ENCODE measurements around the gene TMEM17. TPM values are rescaled to one million over a fixed set of nuclear protein-coding genes. Genes with fewer than 3 reads are reported as not detected.

The TMEM17 gene
- total RNA-seq, 4 donors from 2014 or later, result 0.22 to 3.4 (median 2.0) TPM

GRCh38 chr2:62465741-62466502 lies 40.1 kb downstream of the TMEM17 start:
- H3K4me3 ChIP-seq, result no peak overlapping the region
- H3K27me3 ChIP-seq, result no peaks in the 10 kb centered on the region
- no peaks in the 10 kb centered on the region for H3K36me3 ChIP-seq
- 39 to 42% methylated on average over 6 of the region's 8 CpGs for WGBS, 2 donors (ENCODE audit: low coverage in 1 of 2)
- H3K27ac ChIP-seq, result peak overlapping the region in 3 of 4 donors; percentile 32 to 54 (median 49)
- no peaks in the 10 kb centered on the region for H3K9me3 ChIP-seq
- TF ChIP-seq EP300 (IDR thresholded peaks at IDR 0.05) (no peak), POLR2A (IDR thresholded peaks at IDR 0.05) (no peak), POLR2AphosphoS5 (IDR thresholded peaks at IDR 0.05) (no peak), CTCF (IDR thresholded peaks at IDR 0.05) (no peak)
- H3K4me1 ChIP-seq, result peaks cover 0 to 57% (median 17%) of the 10 kb centered on the region in 3 donors
- ATAC-seq, result no peak

- 84 to 100% methylated on average over 3 to 4 of the region's 4 CpGs for WGBS, 2 donors (ENCODE audit: low coverage in 1 of 2)
- Histone ChIP-seq H3K27ac (no peak overlapping the region), H3K9me3 (no peaks in the 10 kb centered on the region), H3K36me3 (no peaks in the 10 kb centered on the region), H3K4me3 (no peak overlapping the region), H3K4me1 (peaks cover 0 to 49% (median 17%) of the 10 kb centered on the region in 3 donors), H3K27me3 (no peaks in the 10 kb centered on the region)
- ATAC-seq, result no peak
- TF ChIP-seq CTCF (IDR thresholded peaks at IDR 0.05), result no peak
- no peak for TF ChIP-seq POLR2A (IDR thresholded peaks at IDR 0.05)
- no peak for TF ChIP-seq POLR2AphosphoS5 (IDR thresholded peaks at IDR 0.05)
- TF ChIP-seq EP300 (IDR thresholded peaks at IDR 0.05), result no peak
Measured at GRCh38 chr2:62465039-62465740, 40.8 kb downstream of the TMEM17 start.

- H3K27me3 ChIP-seq, result no peaks in the 10 kb centered on the region
- H3K9me3 ChIP-seq, result no peaks in the 10 kb centered on the region
- H3K4me3 ChIP-seq, result no peak overlapping the region
- no peaks in the 10 kb centered on the region for H3K36me3 ChIP-seq
- TF ChIP-seq POLR2AphosphoS5 (IDR thresholded peaks at IDR 0.05), result no peak
- no peak for TF ChIP-seq EP300 (IDR thresholded peaks at IDR 0.05)
- no peak for TF ChIP-seq CTCF (IDR thresholded peaks at IDR 0.05)
- TF ChIP-seq POLR2A (IDR thresholded peaks at IDR 0.05), result no peak
- 90 to 97% methylated on average over 6 to 12 of the region's 14 CpGs for WGBS, 2 donors (ENCODE audit: low coverage in 1 of 2)
- H3K27ac ChIP-seq, result no peak overlapping the region
- ATAC-seq, result no peak
- peaks cover 0 to 42% (median 12%) of the 10 kb centered on the region in 3 donors for H3K4me1 ChIP-seq
Measured at GRCh38 chr2:62464221-62465007, 41.6 kb downstream of the TMEM17 start.

- Histone ChIP-seq H3K4me3 (no peak overlapping the region), H3K27ac (peak overlapping the region in 3 of 4 donors; percentile 10 to 55 (median 49)), H3K27me3 (no peaks in the 10 kb centered on the region), H3K4me1 (peaks cover 0 to 50% (median 20%) of the 10 kb centered on the region in 3 donors), H3K36me3 (no peaks in the 10 kb centered on the region), H3K9me3 (no peaks in the 10 kb centered on the region)
- no peak for ATAC-seq
- 100% methylated on average over 1 of the region's 2 CpGs; no CpG with 5 or more reads in 1 of the 2 donors for WGBS, 2 donors (ENCODE audit: low coverage in 1 of 2)
- no peak for TF ChIP-seq POLR2AphosphoS5 (IDR thresholded peaks at IDR 0.05)
- no peak for TF ChIP-seq POLR2A (IDR thresholded peaks at IDR 0.05)
- TF ChIP-seq CTCF (IDR thresholded peaks at IDR 0.05), result no peak
- no peak for TF ChIP-seq EP300 (IDR thresholded peaks at IDR 0.05)
Measured at GRCh38 chr2:62462211-62462610, 43.8 kb downstream of the TMEM17 start.

Data from gastroesophageal sphincter (tissue), 4 donors.